K562 (cell line): ENCODE data around the gene RRAGD. TPM values are rescaled to one million over a fixed set of nuclear protein-coding genes. Genes with fewer than 3 reads are reported as not detected.

Experiments
- ATAC-seq: fragments of 200-7000 bp; cut with Tn5 transposase; 3 replicates; pipeline ENCODE4 v1.9.1; 2020; ENCODE audit warnings: moderate library complexity
- BruUV-seq: library from RNA; stranded (reverse); fragments of 400-500 nt; replicated peaks from 2 replicates; lab custom pipeline; 2021; lab: Mats Ljungman, UMichigan
- CTCF ChIA-PET: fragments of 300-600 bp; formaldehyde crosslinking; extraction: SDS; loops from one replicate; lab custom pipeline; 2021; ENCODE audit warnings: low intra/inter-chr PET ratio; lab: Yijun Ruan, JAX
- POLR2A ChIA-PET: fragments of 300-600, 350-650 bp; sonication (Branson Sonifier 250); formaldehyde crosslinking; extraction: SDS; loops from one replicate; lab custom pipeline; 2021; ENCODE audit warnings: antibody characterized with exemption, inconsistent platforms; lab: Yijun Ruan, JAX
- DNase-seq, 4 experiments: peaks; one replicate each; pipeline versions ENCODE4 v3.0.0 to v3.0.0-alpha.2; 2011 to 2018; ENCODE audit warnings: low spot score in 3 of 4, mixed read lengths in 3 of 4; ENCODE audit errors: extremely low read depth in 1 of 4
- FAIRE-seq: peaks from 2 replicates; lab custom pipeline; 2011; peaks lifted over from hg19 to GRCh38; lab: Jason Lieb, UNC
- H2AFZ ChIP-seq: 2 replicates; pipeline ENCODE4 v1.6.0; 2011; ENCODE audit warnings: low read depth, low read length, control low read depth, inconsistent platforms
- H3K27ac ChIP-seq: fragments of 200-600 bp; 3 replicates; pipeline ENCODE4 v1.8.0; 2011; ENCODE audit warnings: low read depth, mild to moderate bottlenecking, control low read depth, inconsistent platforms, low read length, moderate library complexity, mixed read lengths; ENCODE audit errors: extremely low read depth
- H3K27me3 ChIP-seq, 2 experiments: fragments of 300-600 bp in 1 of 2; 2 replicates in 1 of 2; 3 replicates in 1 of 2; pipeline versions ENCODE4 v1.6.0 to v1.8.0; 2011; ENCODE audit warnings: inconsistent platforms in 2 of 2, low read length in 2 of 2, mild to moderate bottlenecking in 1 of 2, mixed read lengths in 1 of 2, moderate library complexity in 1 of 2; ENCODE audit not compliant: control insufficient read depth in 2 of 2, insufficient read depth in 2 of 2
- H3K36me3 ChIP-seq: fragments of 300-600 bp; 3 replicates; pipeline ENCODE4 v1.8.0; 2011; ENCODE audit warnings: mild to moderate bottlenecking, low read length, inconsistent platforms; ENCODE audit not compliant: control insufficient read depth, insufficient read depth
- H3K4me1 ChIP-seq, 2 experiments: fragments of 200-600 bp in 1 of 2; replicated peaks in 1 of 2; 2 replicates in 1 of 2; 3 replicates in 1 of 2; pipeline versions ENCODE4 v1.5.1 to v1.8.0; 2011; ENCODE audit warnings: inconsistent platforms in 2 of 2, low read length in 2 of 2, mild to moderate bottlenecking in 1 of 2, mixed read lengths in 1 of 2, moderate library complexity in 1 of 2; ENCODE audit not compliant: control insufficient read depth in 2 of 2, insufficient read depth in 2 of 2
- H3K4me2 ChIP-seq: 2 replicates; pipeline ENCODE4 v1.6.1; 2011; ENCODE audit warnings: low read length, control low read depth, inconsistent platforms, mixed read lengths; ENCODE audit not compliant: insufficient read depth
- H3K4me3 ChIP-seq: fragments of 200-600 bp; sonication (generic), shearing (Covaris generic); 2 replicates; pipeline ENCODE4 v1.5.1; 2016; ENCODE audit warnings: control low read depth, inconsistent platforms
- H3K79me2 ChIP-seq: fragments of 200-600 bp; 3 replicates; pipeline ENCODE4 v1.8.0; 2011; ENCODE audit warnings: low read length, inconsistent platforms; ENCODE audit not compliant: control insufficient read depth, insufficient read depth
- H3K9ac ChIP-seq, 2 experiments: 2 replicates each; pipeline versions ENCODE4 v1.6.0 to v1.6.1; 2011; ENCODE audit warnings: low read depth in 2 of 2, low read length in 2 of 2, control low read depth in 1 of 2, inconsistent platforms in 1 of 2, mild to moderate bottlenecking in 1 of 2, mixed read lengths in 1 of 2; ENCODE audit not compliant: insufficient read depth in 1 of 2
- H3K9me1 ChIP-seq: one replicate; pipeline ENCODE4 v1.6.0; 2011; ENCODE audit warnings: inconsistent platforms, mild to moderate bottlenecking, low read length, moderate library complexity; ENCODE audit not compliant: control insufficient read depth, insufficient read depth
- H3K9me3 ChIP-seq: replicated peaks from 2 replicates; pipeline ENCODE4 v1.5.1; 2011; ENCODE audit warnings: low read depth, low read length, inconsistent platforms; ENCODE audit not compliant: control insufficient read depth, insufficient read depth
- H4K20me1 ChIP-seq: replicated peaks from 2 replicates; pipeline ENCODE4 v1.6.1; 2011; ENCODE audit warnings: low read length, inconsistent platforms, mixed read lengths; ENCODE audit not compliant: control insufficient read depth, insufficient read depth
- ATF1 ChIP-seq, 2 experiments: fragments of 450-650 bp in 1 of 2; IDR thresholded peaks; 2 replicates each; pipeline ENCODE4 v1.6.1; 2016; ENCODE audit warnings: missing compliant biosample characterization in 1 of 2, missing genetic modification characterization in 1 of 2
- CBFA2T2 ChIP-seq: fragments of 450-650 bp; conservative IDR thresholded peaks from 2 replicates; pipeline ENCODE4 v1.6.1; 2017; ENCODE audit warnings: mild to moderate bottlenecking
- CBFA2T3 ChIP-seq: fragments of 450-650 bp; IDR thresholded peaks from 2 replicates; pipeline ENCODE4 v1.6.1; 2017
- NR2C2 ChIP-seq, 2 experiments: fragments of 200-800 bp in 1 of 2; sonication (Bioruptor generic) in 1 of 2; sonication (generic) in 1 of 2; formaldehyde crosslinking in 1 of 2; IDR thresholded peaks; 2 replicates each; pipeline versions ENCODE4 v1.6.1 to v1.8.0; 2016 to 2022; ENCODE audit warnings: mild to moderate bottlenecking in 1 of 2, missing compliant biosample characterization in 1 of 2, missing genetic modification characterization in 1 of 2, missing genetic modification reagents in 1 of 2
- RCOR1 ChIP-seq, 2 experiments: IDR thresholded peaks; 2 replicates each; pipeline ENCODE4 v1.6.1; 2012; ENCODE audit warnings: low read depth in 2 of 2, low read length in 2 of 2, borderline replicate concordance in 1 of 2, improper control_type of control experiment in 1 of 2
- SNRNP70 ChIP-seq: fragments of 200-400 bp; formaldehyde crosslinking; optimal IDR thresholded peaks from 2 replicates; pipeline ENCODE3; 2017; ENCODE audit warnings: low read depth, low read length
- SPI1 ChIP-seq: IDR thresholded peaks from 2 replicates; pipeline ENCODE4 v1.6.1; 2011; ENCODE audit warnings: low read depth, low read length, control low read depth, borderline replicate concordance
- TAL1 ChIP-seq: fragments of 450-650 bp; IDR thresholded peaks from 2 replicates; pipeline ENCODE4 v1.6.1; 2016; ENCODE audit warnings: mild to moderate bottlenecking
- TCF3 ChIP-seq: sonication (generic); formaldehyde crosslinking; IDR thresholded peaks from 2 replicates; pipeline ENCODE4 v1.4.0; 2020; ENCODE audit warnings: mild to moderate bottlenecking, missing genetic modification reagents
- TRIM24 ChIP-seq, 2 experiments: fragments of 450-650 bp; IDR thresholded peaks; 2 replicates each; pipeline ENCODE4 v1.6.1; 2016
- ZNF766 ChIP-seq: fragments of 200-800 bp; sonication (Bioruptor generic); conservative IDR thresholded peaks from 2 replicates; pipeline ENCODE4 v1.6.1; 2016; ENCODE audit warnings: missing genetic modification characterization, missing compliant biosample characterization
- ZSCAN29 ChIP-seq: fragments of 450-650 bp; IDR thresholded peaks from 2 replicates; pipeline ENCODE4 v1.6.1; 2017
- WGBS: fragments of 100-300 bp; shearing (Covaris generic); methylation state at CpG from one replicate; pipeline ENCODE4 v1.1.6; 2016; ENCODE audit warnings: low coverage, mixed read lengths; ENCODE audit not compliant: insufficient coverage; ENCODE audit errors: missing lambda C conversion rate; 5-methylcytosine and 5-hydroxymethylcytosine counted together
- in situ Hi-C: fragments of 300-500 bp; cut with MboI; formaldehyde crosslinking; loops from 4 replicates; pipeline ENCODE4 v1.15.0; 2018; ENCODE audit warnings: inconsistent platforms, mixed read lengths
- intact Hi-C: fragments of 100-400 bp; cut with micrococcal nuclease; formaldehyde crosslinking; loops from 2 replicates; pipeline ENCODE4 v1.14.2; 2022
- polyA plus RNA-seq, 8 experiments: library from polyadenylated mRNA; depleted of rRNA in 4 of 8; stranded (reverse) in 5 of 8; unstranded in 3 of 8; fragments of >200 nt; fragmentation: Nextera tagmentation in 2 of 8; fragmentation: Illumina TruSeq in 1 of 8; extraction: Ambion mirVana in 2 of 8; extraction: Trizol in 1 of 8; gene quantifications; 2 replicates each; pipeline versions ENCODE4 v1.2.1 to v1.2.3, GENCODE V29; 2011 to 2014; ENCODE audit warnings: inconsistent platforms in 1 of 8, missing spikeins in 1 of 8
- total RNA-seq, 7 experiments: library from RNA; depleted of rRNA in 6 of 7; stranded (reverse); fragments of >200 nt in 6 of 7; fragmentation: Illumina TruSeq in 2 of 7; extraction: Trizol in 2 of 7; gene quantifications; 2 replicates each; pipeline versions ENCODE4 v1.2.1 to v1.2.3, GENCODE V29; 2011 to 2021; ENCODE audit warnings: low replicate concordance in 1 of 7
- TF ChIP-seq, protein P1 (sequence below): fragments of 250-450 bp; sonication (Bioruptor Pico); IDR thresholded peaks from 2 replicates; pipeline ENCODE4 v1.5.0; 2021
- TF ChIP-seq, protein P2 (sequence below): fragments of 450-650 bp; IDR thresholded peaks from 2 replicates; pipeline ENCODE4 v1.6.1; 2018; ENCODE audit not compliant: partially characterized antibody
- TF ChIP-seq, protein P3 (sequence below): fragments of 250-450 bp; sonication (Bioruptor Pico); IDR thresholded peaks from 2 replicates; pipeline ENCODE4 v1.4.0; 2020
- TF ChIP-seq, protein P4 (sequence below): fragments of 450-650 bp; formaldehyde crosslinking; IDR thresholded peaks from 2 replicates; pipeline ENCODE4 v1.4.0; 2022; ENCODE audit warnings: mild to moderate bottlenecking, moderate library complexity

The RRAGD gene
- total and polyA plus RNA-seq, 9 of the 15 experiments (the other 6 are each of a cell fraction or from before 2014, with no cell fraction given): 0.03 to 0.07 (median 0.04) TPM; not detected in 6

DNA sequence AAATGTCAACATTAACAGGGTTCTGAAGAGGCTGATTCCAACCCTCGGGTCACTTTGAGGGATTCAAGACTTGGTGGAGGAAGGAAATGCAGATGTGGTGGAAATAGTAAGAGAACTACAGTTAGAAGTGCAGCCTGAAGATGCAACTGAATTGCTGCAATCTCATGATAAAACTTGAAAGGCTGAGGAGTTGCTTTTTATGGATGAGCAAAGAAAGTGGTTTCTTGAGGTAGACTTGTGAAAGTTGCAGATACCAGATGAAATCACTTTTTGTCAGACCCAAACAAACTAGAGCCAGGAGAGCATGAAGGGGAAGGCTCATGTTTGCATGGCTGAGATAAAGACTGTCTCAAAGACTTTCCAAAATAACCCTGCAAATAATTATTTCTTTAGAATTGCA lies 37.1 kb upstream of the RRAGD start:
- Histone ChIP-seq H3K36me3 (no peaks in the 10 kb centered on the region), H3K27me3 (no peaks in the 10 kb centered on the region; a peak in 1 of 5 replicates), H3K4me2 (no peak overlapping the region), H4K20me1 (no peaks in the 10 kb centered on the region), H3K4me3 (no peak overlapping the region), H3K79me2 (no peaks in the 10 kb centered on the region), H2AFZ (no peak overlapping the region), H3K4me1 (no peaks in the 10 kb centered on the region), H3K27ac (no peak overlapping the region), H3K9me1 (no peaks in the 10 kb centered on the region), H3K9ac (no peak overlapping the region), H3K9me3 (no peaks in the 10 kb centered on the region)
- 0% methylated on average over 1 of the region's 1 CpG for WGBS
- no peak for DNase-seq
- intact Hi-C loops (no loop called here), in situ Hi-C loops (no loop called here)
- no peak for FAIRE-seq
- BruUV-seq: no TSS peak
- POLR2A ChIA-PET: no interaction called here
- CTCF ChIA-PET: no interaction called here
- no peak for ATAC-seq
- TF ChIP-seq ZNF766 (CRISPR knock-in tag) (peak; percentile 81), TRIM24 (IDR thresholded peaks at IDR 0.05) (no peak), RCOR1 (IDR thresholded peaks at IDR 0.05; ENCODE audit: borderline replicate concordance in 1 of 2, low read depth in 2 of 2, low read length in 2 of 2) (0 out of 4 replicates have a peak, but pooled peaks of 1 of the 2 experiments have one; percentile 16), SPI1 (no peak), CBFA2T3 (peak; percentile 55; the same call in 1 of the 2 replicates), ZSCAN29 (no peak), TAL1 (peak; percentile 44), TCF3 (peak; percentile 68), NR2C2 (CRISPR knock-in tag; IDR thresholded peaks at IDR 0.05) (no peak), NR2C2 (tag; IDR thresholded peaks at IDR 0.05) (no peak), SNRNP70 (no peak), CBFA2T2 (peak; percentile 44), ATF1 (CRISPR knock-in tag; IDR thresholded peaks at IDR 0.05) (no peak), ATF1 (tag; IDR thresholded peaks at IDR 0.05) (no peak)
- TF ChIP-seq, protein P1, sequence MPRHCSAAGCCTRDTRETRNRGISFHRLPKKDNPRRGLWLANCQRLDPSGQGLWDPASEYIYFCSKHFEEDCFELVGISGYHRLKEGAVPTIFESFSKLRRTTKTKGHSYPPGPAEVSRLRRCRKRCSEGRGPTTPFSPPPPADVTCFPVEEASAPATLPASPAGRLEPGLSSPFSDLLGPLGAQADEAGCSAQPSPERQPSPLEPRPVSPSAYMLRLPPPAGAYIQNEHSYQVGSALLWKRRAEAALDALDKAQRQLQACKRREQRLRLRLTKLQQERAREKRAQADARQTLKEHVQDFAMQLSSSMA: no peak
- TF ChIP-seq, protein P2, sequence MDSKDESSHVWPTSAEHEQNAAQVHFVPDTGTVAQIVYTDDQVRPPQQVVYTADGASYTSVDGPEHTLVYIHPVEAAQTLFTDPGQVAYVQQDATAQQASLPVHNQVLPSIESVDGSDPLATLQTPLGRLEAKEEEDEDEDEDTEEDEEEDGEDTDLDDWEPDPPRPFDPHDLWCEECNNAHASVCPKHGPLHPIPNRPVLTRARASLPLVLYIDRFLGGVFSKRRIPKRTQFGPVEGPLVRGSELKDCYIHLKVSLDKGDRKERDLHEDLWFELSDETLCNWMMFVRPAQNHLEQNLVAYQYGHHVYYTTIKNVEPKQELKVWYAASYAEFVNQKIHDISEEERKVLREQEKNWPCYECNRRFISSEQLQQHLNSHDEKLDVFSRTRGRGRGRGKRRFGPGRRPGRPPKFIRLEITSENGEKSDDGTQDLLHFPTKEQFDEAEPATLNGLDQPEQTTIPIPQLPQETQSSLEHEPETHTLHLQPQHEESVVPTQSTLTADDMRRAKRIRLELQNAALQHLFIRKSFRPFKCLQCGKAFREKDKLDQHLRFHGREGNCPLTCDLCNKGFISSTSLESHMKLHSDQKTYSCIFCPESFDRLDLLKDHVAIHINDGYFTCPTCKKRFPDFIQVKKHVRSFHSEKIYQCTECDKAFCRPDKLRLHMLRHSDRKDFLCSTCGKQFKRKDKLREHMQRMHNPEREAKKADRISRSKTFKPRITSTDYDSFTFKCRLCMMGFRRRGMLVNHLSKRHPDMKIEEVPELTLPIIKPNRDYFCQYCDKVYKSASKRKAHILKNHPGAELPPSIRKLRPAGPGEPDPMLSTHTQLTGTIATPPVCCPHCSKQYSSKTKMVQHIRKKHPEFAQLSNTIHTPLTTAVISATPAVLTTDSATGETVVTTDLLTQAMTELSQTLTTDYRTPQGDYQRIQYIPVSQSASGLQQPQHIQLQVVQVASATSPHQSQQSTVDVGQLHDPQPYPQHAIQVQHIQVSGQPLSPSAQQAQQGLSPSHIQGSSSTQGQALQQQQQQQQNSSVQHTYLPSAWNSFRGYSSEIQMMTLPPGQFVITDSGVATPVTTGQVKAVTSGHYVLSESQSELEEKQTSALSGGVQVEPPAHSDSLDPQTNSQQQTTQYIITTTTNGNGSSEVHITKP: no peak
- TF ChIP-seq, protein P3, sequence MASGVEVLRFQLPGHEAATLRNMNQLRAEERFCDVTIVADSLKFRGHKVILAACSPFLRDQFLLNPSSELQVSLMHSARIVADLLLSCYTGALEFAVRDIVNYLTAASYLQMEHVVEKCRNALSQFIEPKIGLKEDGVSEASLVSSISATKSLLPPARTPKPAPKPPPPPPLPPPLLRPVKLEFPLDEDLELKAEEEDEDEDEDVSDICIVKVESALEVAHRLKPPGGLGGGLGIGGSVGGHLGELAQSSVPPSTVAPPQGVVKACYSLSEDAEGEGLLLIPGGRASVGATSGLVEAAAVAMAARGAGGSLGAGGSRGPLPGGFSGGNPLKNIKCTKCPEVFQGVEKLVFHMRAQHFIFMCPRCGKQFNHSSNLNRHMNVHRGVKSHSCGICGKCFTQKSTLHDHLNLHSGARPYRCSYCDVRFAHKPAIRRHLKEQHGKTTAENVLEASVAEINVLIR (CRISPR knock-in tag): no peak
- TF ChIP-seq, protein P4, sequence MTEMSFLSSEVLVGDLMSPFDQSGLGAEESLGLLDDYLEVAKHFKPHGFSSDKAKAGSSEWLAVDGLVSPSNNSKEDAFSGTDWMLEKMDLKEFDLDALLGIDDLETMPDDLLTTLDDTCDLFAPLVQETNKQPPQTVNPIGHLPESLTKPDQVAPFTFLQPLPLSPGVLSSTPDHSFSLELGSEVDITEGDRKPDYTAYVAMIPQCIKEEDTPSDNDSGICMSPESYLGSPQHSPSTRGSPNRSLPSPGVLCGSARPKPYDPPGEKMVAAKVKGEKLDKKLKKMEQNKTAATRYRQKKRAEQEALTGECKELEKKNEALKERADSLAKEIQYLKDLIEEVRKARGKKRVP (CRISPR knock-in tag): 0 out of 2 replicates have a peak, but pooled peaks have one; percentile 44
